ENCODE results near the gene OGG1. TPM values are rescaled to one million over a fixed set of nuclear protein-coding genes. Genes with fewer than 3 reads are reported as not detected.

Gene OGG1
- 15.6 and 19.8 TPM in 2 replicates for total RNA-seq (ENCODE audit: low replicate concordance)

DNA sequence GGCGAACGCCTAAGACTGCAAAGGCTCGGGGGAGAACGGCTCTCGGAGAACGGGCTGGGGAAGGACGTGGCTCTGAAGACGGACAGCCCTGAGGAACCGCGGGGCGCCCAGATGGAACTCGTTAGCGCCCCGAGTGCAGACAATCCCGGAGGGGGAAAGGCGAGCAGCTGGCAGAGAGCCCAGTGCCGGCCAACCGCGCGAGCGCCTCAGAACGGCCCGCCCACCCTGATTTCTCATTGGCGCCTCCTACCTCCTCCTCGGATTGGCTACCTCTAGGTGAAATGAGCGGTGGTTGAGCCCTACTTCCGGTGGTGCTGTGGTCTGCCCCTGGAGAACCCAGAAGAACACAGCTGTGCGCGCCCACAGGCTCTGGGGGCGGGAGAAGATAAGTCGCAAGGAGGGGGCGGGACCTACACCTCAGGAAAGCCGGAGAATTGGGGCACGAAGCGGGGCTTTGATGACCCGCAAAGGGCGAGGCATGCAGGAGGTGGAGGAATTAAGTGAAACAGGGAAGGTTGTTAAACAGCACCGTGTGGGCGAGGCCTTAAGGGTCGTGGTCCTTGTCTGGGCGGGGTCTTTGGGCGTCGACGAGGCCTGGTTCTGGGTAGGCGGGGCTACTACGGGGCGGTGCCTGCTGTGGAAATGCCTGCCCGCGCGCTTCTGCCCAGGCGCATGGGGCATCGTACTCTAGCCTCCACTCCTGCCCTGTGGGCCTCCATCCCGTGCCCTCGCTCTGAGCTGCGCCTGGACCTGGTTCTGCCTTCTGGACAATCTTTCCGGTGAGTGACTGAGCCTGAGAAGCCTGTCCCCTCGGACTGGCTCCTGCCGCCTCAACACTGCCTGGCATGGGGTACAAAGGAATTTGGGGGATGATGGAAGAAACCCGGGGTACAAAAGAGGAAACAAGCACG is at the start of gene OGG1:
Gene OGG1, plus strand, starts transcription at position 308 of the 911 bp plus-strand sequence. Its CDS starts 335 bp downstream, at position 643.

GRCh38 chr3:9703736-9704346 is 45.9 kb upstream of the OGG1 start, which contains the start of gene CPNE9:
Gene CPNE9, plus strand, starts transcription at chr3:9703833. Its CDS starts 164 bp downstream, at chr3:9703997.

GRCh38 chr3:9731206-9732079 is 18.3 kb upstream of the OGG1 start, which contains the start of gene BRPF1:
Gene BRPF1, plus strand, starts transcription at chr3:9731735. Its CDS starts 2,406 bp downstream, at chr3:9734141.

GRCh38 chr3:9769426-9770275 is 19.9 kb downstream of the OGG1 start, which contains the start of gene CAMK1:
Gene CAMK1, minus strand, starts transcription at chr3:9769947. Its CDS starts 2,198 bp downstream, at chr3:9767749.

GRCh38 chr3:9792405-9793160 is 42.8 kb downstream of the OGG1 start, which contains the start of the genes ARPC4 and TADA3:
Gene ARPC4, plus strand, starts transcription at chr3:9793082. Its CDS starts 40 bp downstream, at chr3:9793122.
Gene TADA3, minus strand, starts transcription at chr3:9792473. Its CDS starts 1,007 bp downstream, at chr3:9791466.

Other genes with a start within 250 kb of the OGG1 start
- 0.12 TPM in 1 of 2 replicates, not detected in the other for gene LHFPL4, start 196.1 kb upstream of the OGG1 start, total RNA-seq (ENCODE audit: low replicate concordance)
- 26.6 and 29.0 TPM in 2 replicates for gene MTMR14, start 100.4 kb upstream of the OGG1 start, total RNA-seq (ENCODE audit: low replicate concordance)
- not detected in 2 replicates for gene CPNE9, start 46.1 kb upstream of the OGG1 start, total RNA-seq (ENCODE audit: low replicate concordance)
- 14.1 and 14.5 TPM in 2 replicates for gene BRPF1, start 18.2 kb upstream of the OGG1 start, total RNA-seq (ENCODE audit: low replicate concordance)
- 36.4 and 41.7 TPM in 2 replicates for gene CAMK1, start 20.0 kb downstream of the OGG1 start, total RNA-seq (ENCODE audit: low replicate concordance)
- gene TADA3, start 42.5 kb downstream of the OGG1 start, total RNA-seq (ENCODE audit: low replicate concordance): 25.6 and 71.0 TPM in 2 replicates
- 143 and 243 TPM in 2 replicates for gene ARPC4, start 43.1 kb downstream of the OGG1 start, total RNA-seq (ENCODE audit: low replicate concordance)
- 8.5 and 23.3 TPM in 2 replicates for gene TTLL3, start 60.3 kb downstream of the OGG1 start, total RNA-seq (ENCODE audit: low replicate concordance)
- 18.5 and 23.9 TPM in 2 replicates for gene RPUSD3, start 94.1 kb downstream of the OGG1 start, total RNA-seq (ENCODE audit: low replicate concordance)
- not detected in 2 replicates for gene CIDEC, start 130.3 kb downstream of the OGG1 start, total RNA-seq (ENCODE audit: low replicate concordance)
- 18.8 and 31.5 TPM in 2 replicates for gene JAGN1, start 140.7 kb downstream of the OGG1 start, total RNA-seq (ENCODE audit: low replicate concordance)
- 0.23 and 0.98 TPM in 2 replicates for gene IL17RE, start 152.9 kb downstream of the OGG1 start, total RNA-seq (ENCODE audit: low replicate concordance)
- gene IL17RC, start 167.1 kb downstream of the OGG1 start, total RNA-seq (ENCODE audit: low replicate concordance): 20.9 and 21.8 TPM in 2 replicates
- 21.6 and 37.4 TPM in 2 replicates for gene CRELD1, start 183.9 kb downstream of the OGG1 start, total RNA-seq (ENCODE audit: low replicate concordance)
- gene PRRT3, start 202.5 kb downstream of the OGG1 start, total RNA-seq (ENCODE audit: low replicate concordance): 0.70 and 1.3 TPM in 2 replicates
- 41.7 and 103 TPM in 2 replicates for gene EMC3, start 236.9 kb downstream of the OGG1 start, total RNA-seq (ENCODE audit: low replicate concordance)